OCI-LY7 (cell line): ENCODE results near the gene JPH2. TPM values are rescaled to one million over a fixed set of nuclear protein-coding genes. Genes with fewer than 3 reads are reported as not detected.

Experiments used
- BruUV-seq: library from RNA; stranded (reverse); fragments of 400-500 nt; replicated peaks from 2 replicates; lab custom pipeline; 2021; lab: Mats Ljungman, UMichigan
- CTCF ChIA-PET: fragments of 300-600 bp; sonication (Branson Sonifier 250); formaldehyde crosslinking; loops from one replicate; lab custom pipeline; 2022; ENCODE audit warnings: antibody characterized with exemption; ENCODE audit not compliant: unreplicated experiment; lab: Charles Lee
- POLR2A ChIA-PET: fragments of 300-600 bp; sonication (Branson Sonifier 250); formaldehyde crosslinking; loops from one replicate; lab custom pipeline; 2022; ENCODE audit warnings: antibody characterized with exemption; lab: Charles Lee
- DNase-seq: peaks from one replicate; pipeline ENCODE4 v3.0.0-alpha.2; 2015; ENCODE audit warnings: low spot score
- H2AFZ ChIP-seq: fragments of 200-600 bp; sonication (generic), shearing (Covaris generic); 2 replicates; pipeline ENCODE4 v1.6.1; 2014; ENCODE audit warnings: mild to moderate bottlenecking, antibody characterized with exemption, low read length, moderate library complexity
- H3K27ac ChIP-seq: fragments of 200-600 bp; sonication (generic); 2 replicates; pipeline ENCODE4 v1.5.1; 2014; ENCODE audit warnings: mixed run types, low read depth, mild to moderate bottlenecking, moderate library complexity, low read length, inconsistent platforms; ENCODE audit not compliant: poor library complexity, severe bottlenecking
- H3K36me3 ChIP-seq: fragments of 200-600 bp; sonication (generic); 2 replicates; pipeline ENCODE4 v1.6.1; 2014; ENCODE audit warnings: mild to moderate bottlenecking, antibody characterized with exemption, low read length, moderate library complexity, mixed read lengths; ENCODE audit not compliant: insufficient read depth
- H3K4me1 ChIP-seq: fragments of 200-600 bp; sonication (generic); 2 replicates; pipeline ENCODE4 v1.5.1; 2014; ENCODE audit warnings: mild to moderate bottlenecking, low read length; ENCODE audit not compliant: insufficient read depth, poor library complexity, severe bottlenecking
- H3K4me2 ChIP-seq: fragments of 200-600 bp; sonication (generic); 2 replicates; pipeline ENCODE4 v1.6.1; 2014; ENCODE audit warnings: mild to moderate bottlenecking, low read length
- H3K4me3 ChIP-seq: fragments of 200-600 bp; sonication (generic); 2 replicates; pipeline ENCODE4 v1.5.1; 2014; ENCODE audit warnings: mild to moderate bottlenecking, low read depth, low read length; ENCODE audit not compliant: poor library complexity, severe bottlenecking
- H3K79me2 ChIP-seq: fragments of 200-600 bp; sonication (generic); 2 replicates; pipeline ENCODE4 v1.6.1; 2016; ENCODE audit warnings: low read depth, mild to moderate bottlenecking, low read length, moderate library complexity, mixed read lengths; ENCODE audit not compliant: insufficient read depth
- H3K9me2 ChIP-seq: fragments of 200-600 bp; sonication (generic); 2 replicates; pipeline ENCODE4 v1.6.1; 2016; ENCODE audit warnings: mild to moderate bottlenecking, low read length, mixed read lengths; ENCODE audit not compliant: insufficient read depth
- H3K9me3 ChIP-seq: fragments of 200-600 bp; sonication (generic); 2 replicates; pipeline ENCODE4 v1.6.1; 2014; ENCODE audit warnings: mild to moderate bottlenecking, mixed run types, low read length, mixed read lengths
- H4K20me1 ChIP-seq: fragments of 200-600 bp; sonication (generic); 2 replicates; pipeline ENCODE4 v1.6.1; 2014; ENCODE audit warnings: mild to moderate bottlenecking, antibody characterized with exemption, low read length, moderate library complexity, mixed read lengths; ENCODE audit not compliant: insufficient read depth
- CTCF ChIP-seq: fragments of 200-600 bp; sonication (generic); conservative IDR thresholded peaks from 2 replicates; pipeline ENCODE4 v1.5.1; 2014; ENCODE audit warnings: mild to moderate bottlenecking, antibody characterized with exemption, low read length, moderate library complexity, mixed read lengths
- EZH2phosphoT487 ChIP-seq: fragments of 200-600 bp; sonication (generic); IDR thresholded peaks from 2 replicates; pipeline ENCODE4 v1.6.1; 2018; ENCODE audit warnings: low read depth, borderline replicate concordance, mild to moderate bottlenecking, mixed run types, antibody characterized with exemption, low read length, moderate library complexity, mixed read lengths
- intact Hi-C: fragments of 100-400 bp; cut with micrococcal nuclease; formaldehyde crosslinking; loops from one replicate; pipeline ENCODE4 v1.10.0; 2022; ENCODE audit not compliant: unreplicated experiment
- total RNA-seq, 2 experiments: library from RNA; depleted of rRNA in 1 of 2; stranded (reverse); fragments of >200 nt in 1 of 2; shearing (Covaris generic) in 1 of 2; gene quantifications; 2 replicates each; pipeline ENCODE4 v1.2.3, GENCODE V29; 2014 to 2022

The JPH2 gene
- total RNA-seq, 2 experiments from 2014 or later: not detected

- Histone ChIP-seq H3K9me3 (no peaks in the 10 kb centered on the region), H4K20me1 (no peaks in the 10 kb centered on the region), H3K9me2 (no peaks in the 10 kb centered on the region), H3K79me2 (no peaks in the 10 kb centered on the region), H2AFZ (no peak overlapping the region), H3K27ac (no peak overlapping the region), H3K4me3 (no peak overlapping the region), H3K4me2 (no peak overlapping the region), H3K4me1 (no peaks in the 10 kb centered on the region), H3K36me3 (no peaks in the 10 kb centered on the region)
- no TSS peak for BruUV-seq
- intact Hi-C loops: no loop called here
- POLR2A ChIA-PET: interaction anchor here (0.6 to 1.3 kb wide), 3 partner anchors 26 to 443 kb away, joined by 3 to 10 read pairs (median 4); no protein-coding TSS in a partner anchor
- TF ChIP-seq CTCF (no peak), EZH2phosphoT487 (no peak)
- CTCF ChIA-PET: interaction anchor here (0.7 kb wide), 1 partner anchor 580 kb away, joined by 5 read pairs; no protein-coding TSS in a partner anchor
- DNase-seq: no peak
Observed at GRCh38 chr20:44113618-44114376, 73.2 kb downstream of the JPH2 start.

GRCh38 chr20:44112889-44113617 is 73.9 kb downstream of the JPH2 start:
- no peak overlapping the region for H3K27ac ChIP-seq
- no peak overlapping the region for H2AFZ ChIP-seq
- H3K4me3 ChIP-seq: no peak overlapping the region
- POLR2A ChIA-PET: interaction anchor here (1.3 kb wide), 1 partner anchor 444 kb away, joined by 10 read pairs; no protein-coding TSS in a partner anchor
- H3K9me3 ChIP-seq: peaks cover 1% of the 10 kb centered on the region; the same call in 1 of the 2 replicates
- no peaks in the 10 kb centered on the region for H3K9me2 ChIP-seq
- H4K20me1 ChIP-seq: no peaks in the 10 kb centered on the region
- no peak for DNase-seq
- H3K36me3 ChIP-seq: no peaks in the 10 kb centered on the region
- H3K4me2 ChIP-seq: no peak overlapping the region
- CTCF ChIA-PET: no interaction called here
- H3K79me2 ChIP-seq: no peaks in the 10 kb centered on the region
- no TSS peak for BruUV-seq
- TF ChIP-seq CTCF (no peak), EZH2phosphoT487 (no peak)
- intact Hi-C loops: no loop called here
- H3K4me1 ChIP-seq: no peaks in the 10 kb centered on the region
